Uterus (tissue), 4 donors: Measurements from ENCODE around the gene MED13L. TPM values are rescaled to one million over a fixed set of nuclear protein-coding genes. Genes with fewer than 3 reads are reported as not detected.

Source experiments
- DNase-seq, 2 donors: peaks; one replicate each; pipeline ENCODE4 v3.0.0-alpha.2; 2019 to 2020
- H3K27ac ChIP-seq, 2 donors: fragments of 200-600 bp; sonication (generic); 1 replicate in 1 of 2; 2 replicates in 1 of 2; pipeline ENCODE4 v1.5.1; 2016 to 2018
- H3K27me3 ChIP-seq, 2 donors: fragments of 200-600 bp; sonication (generic); one replicate each; pipeline ENCODE4 v1.5.1; 2018 to 2019; ENCODE audit warnings: control low read depth in 1 of 2
- H3K36me3 ChIP-seq, 2 donors: fragments of 200-600 bp; sonication (generic); one replicate each; pipeline ENCODE4 v1.5.1; 2019; ENCODE audit warnings: control low read depth in 1 of 2
- H3K4me1 ChIP-seq, 2 donors: fragments of 200-600 bp; sonication (generic); one replicate each; pipeline ENCODE4 v1.5.1; 2018 to 2019; ENCODE audit warnings: control low read depth in 1 of 2
- H3K4me3 ChIP-seq, 2 donors: fragments of 200-600 bp; sonication (generic); 1 replicate in 1 of 2; 2 replicates in 1 of 2; pipeline ENCODE4 v1.5.1; 2018 to 2019; ENCODE audit warnings: mild to moderate bottlenecking in 1 of 2
- H3K9me3 ChIP-seq, 2 donors: fragments of 200-600 bp; sonication (generic); one replicate each; pipeline ENCODE4 v1.5.1; 2019; ENCODE audit warnings: control low read depth in 1 of 2
- POLR2A ChIP-seq, 2 donors: fragments of 450-650 bp; IDR thresholded peaks; one replicate each; pipeline ENCODE4 v1.6.1; 2016; ENCODE audit warnings: antibody characterized with exemption in 2 of 2, mild to moderate bottlenecking in 1 of 2, moderate library complexity in 1 of 2
- intact Hi-C: fragments of 100-400 bp; cut with DNase I; formaldehyde crosslinking; loops from one replicate; pipeline ENCODE4 v1.15.1; 2023; ENCODE audit warnings: low total_unique reads
- total RNA-seq, 4 donors: library from RNA; depleted of rRNA in 3 of 4; stranded (reverse); fragments of >200 nt in 3 of 4; gene quantifications; one replicate each; pipeline versions ENCODE4 v1.1.0 to v1.2.4, GENCODE V29; 2014 to 2023
- TF ChIP-seq, protein P1 (sequence below), 4 experiments: fragments of 200-600 bp in 2 of 4; fragments of 450-650 bp in 2 of 4; sonication (generic) in 2 of 4; IDR thresholded peaks; one replicate each; pipeline ENCODE4 v1.5.1; 2016 to 2019; ENCODE audit warnings: antibody characterized with exemption in 4 of 4, mild to moderate bottlenecking in 2 of 4, moderate library complexity in 1 of 4
- donor health status: DM: yes; HTN: yes; CAD: no.

MED13L gene
- total RNA-seq, 4 donors from 2014 or later = 189 to 314 (median 254) TPM

DNA sequence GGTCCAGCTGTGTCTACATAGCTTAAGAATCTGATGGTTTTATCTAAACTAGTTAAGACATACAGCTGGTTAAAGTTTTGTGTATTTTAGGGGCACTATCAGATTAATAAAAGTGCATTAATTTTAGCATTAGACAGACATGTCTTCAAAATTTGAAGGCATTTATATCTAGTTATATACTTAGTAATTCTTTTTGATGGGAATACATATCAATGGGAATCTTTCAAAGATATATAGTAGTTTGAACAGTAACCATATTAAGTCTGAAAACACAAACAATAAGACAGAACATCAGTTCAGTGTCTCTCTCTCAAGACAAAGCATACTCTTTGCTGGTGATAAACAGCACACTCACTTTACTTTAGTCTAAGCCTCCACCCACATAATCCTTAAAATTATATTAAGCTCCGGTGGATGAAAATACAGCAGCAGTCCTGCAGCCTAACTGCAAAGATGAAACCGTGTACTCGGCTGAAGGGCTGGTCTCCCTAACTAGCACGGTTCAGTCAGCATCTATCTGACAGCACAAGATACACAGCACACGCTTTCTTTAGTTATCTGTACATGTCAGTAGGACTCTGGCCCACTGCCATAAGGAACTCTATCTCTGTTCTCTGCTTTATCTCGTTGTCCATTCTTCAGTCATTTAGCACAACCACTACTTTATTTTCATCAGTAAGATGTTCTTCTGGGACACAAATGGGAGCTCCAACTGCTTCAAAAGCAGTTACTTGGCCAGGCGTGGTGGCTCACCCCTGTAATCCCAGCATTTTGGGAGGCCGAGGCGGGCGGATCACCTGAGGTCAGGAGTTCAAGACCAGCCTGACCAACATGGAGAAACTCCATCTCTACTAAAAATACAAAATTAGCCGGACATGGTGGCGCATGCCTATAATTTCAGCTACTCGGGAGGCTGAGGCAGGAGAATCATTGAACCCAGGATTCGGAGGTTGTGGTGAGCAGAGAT lies 80.5 kb downstream of the MED13L start:
- Histone ChIP-seq H3K36me3 (no peaks in the 10 kb centered on the region), H3K27ac (no peak overlapping the region), H3K4me3 (no peak overlapping the region), H3K9me3 (no peaks in the 10 kb centered on the region), H3K27me3 (no peaks in the 10 kb centered on the region), H3K4me1 (peaks cover 3 to 5% of the 10 kb centered on the region in 2 donors)
- intact Hi-C loops = no loop called here
- no peak for DNase-seq
- no peak for TF ChIP-seq POLR2A (IDR thresholded peaks at IDR 0.05)
- TF ChIP-seq, protein P1, sequence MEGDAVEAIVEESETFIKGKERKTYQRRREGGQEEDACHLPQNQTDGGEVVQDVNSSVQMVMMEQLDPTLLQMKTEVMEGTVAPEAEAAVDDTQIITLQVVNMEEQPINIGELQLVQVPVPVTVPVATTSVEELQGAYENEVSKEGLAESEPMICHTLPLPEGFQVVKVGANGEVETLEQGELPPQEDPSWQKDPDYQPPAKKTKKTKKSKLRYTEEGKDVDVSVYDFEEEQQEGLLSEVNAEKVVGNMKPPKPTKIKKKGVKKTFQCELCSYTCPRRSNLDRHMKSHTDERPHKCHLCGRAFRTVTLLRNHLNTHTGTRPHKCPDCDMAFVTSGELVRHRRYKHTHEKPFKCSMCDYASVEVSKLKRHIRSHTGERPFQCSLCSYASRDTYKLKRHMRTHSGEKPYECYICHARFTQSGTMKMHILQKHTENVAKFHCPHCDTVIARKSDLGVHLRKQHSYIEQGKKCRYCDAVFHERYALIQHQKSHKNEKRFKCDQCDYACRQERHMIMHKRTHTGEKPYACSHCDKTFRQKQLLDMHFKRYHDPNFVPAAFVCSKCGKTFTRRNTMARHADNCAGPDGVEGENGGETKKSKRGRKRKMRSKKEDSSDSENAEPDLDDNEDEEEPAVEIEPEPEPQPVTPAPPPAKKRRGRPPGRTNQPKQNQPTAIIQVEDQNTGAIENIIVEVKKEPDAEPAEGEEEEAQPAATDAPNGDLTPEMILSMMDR (IDR thresholded peaks at IDR 0.05) = no peak

DNA sequence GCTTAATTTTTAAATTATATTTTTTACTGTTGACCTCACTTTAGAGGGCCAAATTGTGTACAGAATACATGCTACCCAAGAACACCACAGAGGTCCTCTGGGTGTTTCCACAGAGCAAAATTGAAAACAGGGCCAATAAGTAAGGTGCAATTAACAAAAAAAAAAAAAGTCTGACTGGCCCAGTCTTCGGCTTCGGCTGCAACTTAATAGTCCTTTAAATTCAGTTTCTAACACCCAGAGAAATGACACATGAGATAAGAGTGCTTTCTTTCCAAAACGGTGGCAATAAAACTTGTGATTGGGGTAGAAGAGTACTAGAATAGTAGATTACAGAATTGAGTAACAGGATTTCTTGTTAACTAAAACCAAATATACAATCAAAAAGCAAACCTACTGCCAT lies 81.3 kb downstream of the MED13L start:
- intact Hi-C loops = no loop called here
- H3K4me3 ChIP-seq = no peak overlapping the region
- DNase-seq = no peak
- H3K36me3 ChIP-seq = no peaks in the 10 kb centered on the region
- H3K4me1 ChIP-seq = peaks cover 0 to 5% of the 10 kb centered on the region in 2 donors
- H3K9me3 ChIP-seq = no peaks in the 10 kb centered on the region
- TF ChIP-seq, protein P1 (IDR thresholded peaks at IDR 0.05) = no peak
- no peak for TF ChIP-seq POLR2A (IDR thresholded peaks at IDR 0.05)
- no peaks in the 10 kb centered on the region for H3K27me3 ChIP-seq
- no peak overlapping the region for H3K27ac ChIP-seq

DNA sequence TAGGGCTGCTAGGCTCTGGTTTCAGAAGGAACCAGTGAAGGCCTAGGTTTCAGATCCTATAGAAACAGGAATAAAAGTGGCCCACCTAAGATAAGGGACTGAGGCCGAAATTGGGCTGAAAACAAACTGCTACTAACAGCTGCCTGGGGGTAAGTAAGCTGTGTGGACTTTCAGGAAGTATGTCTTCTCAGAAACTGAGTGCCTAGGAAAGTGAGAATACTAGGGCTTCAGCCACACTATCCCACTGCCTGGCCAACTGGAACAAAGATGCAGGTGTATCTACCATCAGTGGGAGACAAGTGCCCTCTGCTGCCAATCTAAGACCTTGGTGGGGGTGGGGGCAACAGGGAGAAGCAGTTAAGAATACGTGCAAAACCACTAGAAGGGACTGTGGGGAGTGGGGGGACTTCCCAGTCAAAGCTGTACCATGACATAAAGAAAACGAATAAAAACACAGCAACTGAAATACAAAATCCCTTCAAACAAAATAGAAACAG lies 82.5 kb downstream of the MED13L start:
- Histone ChIP-seq H3K9me3 (no peaks in the 10 kb centered on the region), H3K4me1 (peaks cover 0 to 5% of the 10 kb centered on the region in 2 donors), H3K4me3 (no peak overlapping the region), H3K36me3 (no peaks in the 10 kb centered on the region), H3K27ac (no peak overlapping the region), H3K27me3 (no peaks in the 10 kb centered on the region)
- no peak for DNase-seq
- intact Hi-C loops = no loop called here
- TF ChIP-seq, protein P1 (IDR thresholded peaks at IDR 0.05) = no peak
- no peak for TF ChIP-seq POLR2A (IDR thresholded peaks at IDR 0.05)

DNA sequence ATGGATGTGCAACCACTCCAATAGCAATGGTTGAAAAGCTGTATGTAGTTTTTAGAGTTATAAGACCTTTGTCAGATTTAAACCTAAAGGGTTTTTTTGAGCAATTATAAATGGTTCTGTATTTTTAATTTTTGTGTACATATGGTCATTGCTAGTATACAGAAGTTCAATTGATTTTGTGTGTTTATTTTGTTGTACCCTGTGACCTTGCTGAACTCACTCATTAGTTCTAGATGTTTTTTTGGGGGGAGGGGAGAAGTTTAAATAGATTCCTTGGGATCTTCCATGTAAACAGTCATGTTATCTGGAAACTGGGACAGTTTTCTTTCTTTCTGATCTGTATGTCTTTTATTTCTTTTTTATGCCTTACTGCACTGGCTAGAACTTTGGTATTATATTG lies 87.8 kb downstream of the MED13L start:
- no peak for TF ChIP-seq POLR2A (IDR thresholded peaks at IDR 0.05)
- TF ChIP-seq, protein P1 (IDR thresholded peaks at IDR 0.05) = no peak
- no peaks in the 10 kb centered on the region for H3K4me1 ChIP-seq
- no peaks in the 10 kb centered on the region for H3K9me3 ChIP-seq
- intact Hi-C loops = no loop called here
- DNase-seq = no peak
- H3K27ac ChIP-seq = no peak overlapping the region
- H3K27me3 ChIP-seq = no peaks in the 10 kb centered on the region
- no peak overlapping the region for H3K4me3 ChIP-seq
- H3K36me3 ChIP-seq = no peaks in the 10 kb centered on the region

DNA sequence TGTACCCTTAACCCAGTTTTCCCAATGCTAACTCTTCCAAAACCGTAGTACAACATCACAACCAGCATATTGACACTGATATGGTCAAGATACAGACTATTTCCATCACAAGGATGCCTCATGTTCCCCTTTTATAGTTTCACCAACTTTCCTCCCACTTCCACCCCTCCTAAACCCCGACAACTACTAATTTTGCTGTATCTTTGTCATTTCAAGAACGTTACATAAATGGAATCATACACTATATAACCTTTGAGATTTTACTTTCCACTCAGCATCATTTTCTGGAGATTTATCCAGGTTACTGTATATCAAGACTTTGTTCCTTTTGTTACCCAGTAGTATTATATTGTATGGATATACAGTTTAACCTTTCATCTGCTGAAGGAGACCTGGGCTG lies 88.9 kb downstream of the MED13L start:
- TF ChIP-seq, protein P1 (IDR thresholded peaks at IDR 0.05) = no peak
- TF ChIP-seq POLR2A (IDR thresholded peaks at IDR 0.05) = no peak
- no peaks in the 10 kb centered on the region for H3K36me3 ChIP-seq
- no peaks in the 10 kb centered on the region for H3K9me3 ChIP-seq
- H3K4me1 ChIP-seq = no peaks in the 10 kb centered on the region
- no peak overlapping the region for H3K27ac ChIP-seq
- H3K4me3 ChIP-seq = no peak overlapping the region
- intact Hi-C loops = no loop called here
- no peaks in the 10 kb centered on the region for H3K27me3 ChIP-seq
- DNase-seq = no peak
